ENCODE measurements around the gene EEPD1.
"Not testable (repeated sequence)": the region's sequence is repeated elsewhere in the genome, so short reads cannot be mapped to it uniquely, and the experiment has no call there.

The EEPD1 gene

DNA sequence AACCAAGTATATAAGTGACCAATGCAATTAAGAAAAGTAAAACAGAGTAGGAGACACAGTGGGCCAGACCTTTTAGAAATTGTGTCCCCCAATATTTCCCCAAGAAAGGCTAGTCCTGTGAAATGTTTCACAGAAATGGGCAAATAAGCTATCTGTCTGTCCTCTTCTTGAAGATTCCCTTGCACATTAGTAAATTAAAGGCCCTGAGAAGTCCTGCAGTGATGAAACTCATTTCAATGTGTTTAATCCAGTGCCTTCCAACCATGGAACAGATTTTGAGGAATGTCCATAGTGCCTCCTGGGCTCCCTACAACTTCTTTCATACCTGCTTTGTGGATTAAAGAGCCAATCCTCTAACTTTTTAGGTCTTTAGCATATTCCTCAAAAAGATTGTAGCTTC is 11.2 kb upstream of the EEPD1 start:
- Mint-ChIP-seq H3K27ac (no peak overlapping the region), H3K4me1 (no peaks in the 10 kb centered on the region), H3K9me3 (no peaks in the 10 kb centered on the region), H3K27me3 (ENCODE audit: low read depth, poor library complexity) (peaks cover 9% of the 10 kb centered on the region), H3K36me3 (ENCODE audit: low read depth) (no peaks in the 10 kb centered on the region), H3K4me3 (no peak overlapping the region)
- TF ChIP-seq CTCF (IDR thresholded peaks at IDR 0.05): no peak
- no peak for DNase-seq

- peaks cover 9% of the 10 kb centered on the region for H3K27me3 Mint-ChIP-seq (ENCODE audit: low read depth, poor library complexity)
- no peaks in the 10 kb centered on the region for H3K36me3 Mint-ChIP-seq (ENCODE audit: low read depth)
- H3K27ac Mint-ChIP-seq: no peak overlapping the region
- DNase-seq: no peak
- H3K4me1 Mint-ChIP-seq: no peaks in the 10 kb centered on the region
- no peaks in the 10 kb centered on the region for H3K9me3 Mint-ChIP-seq
- no peak for TF ChIP-seq CTCF (IDR thresholded peaks at IDR 0.05)
- no peak overlapping the region for H3K4me3 Mint-ChIP-seq
Measured at GRCh38 chr7:36144189-36144588, 8.9 kb upstream of the EEPD1 start.

GRCh38 chr7:36145686-36146085 is 7.4 kb upstream of the EEPD1 start:
- no peak overlapping the region for H3K4me3 Mint-ChIP-seq
- H3K4me1 Mint-ChIP-seq: no peaks in the 10 kb centered on the region
- peaks cover 18% of the 10 kb centered on the region for H3K27me3 Mint-ChIP-seq (ENCODE audit: low read depth, poor library complexity)
- no peaks in the 10 kb centered on the region for H3K36me3 Mint-ChIP-seq (ENCODE audit: low read depth)
- H3K9me3 Mint-ChIP-seq: no peaks in the 10 kb centered on the region
- no peak overlapping the region for H3K27ac Mint-ChIP-seq
- no peak for TF ChIP-seq CTCF (IDR thresholded peaks at IDR 0.05)
- DNase-seq: no peak

- Mint-ChIP-seq H3K36me3 (ENCODE audit: low read depth) (no peaks in the 10 kb centered on the region), H3K4me3 (no peak overlapping the region), H3K27me3 (ENCODE audit: low read depth, poor library complexity) (peaks cover 15% of the 10 kb centered on the region), H3K9me3 (no peaks in the 10 kb centered on the region), H3K4me1 (peaks cover 4% of the 10 kb centered on the region), H3K27ac (no peak overlapping the region)
- no peak for TF ChIP-seq CTCF (IDR thresholded peaks at IDR 0.05)
- no peak for DNase-seq
Measured at GRCh38 chr7:36147361-36147760, 5.7 kb upstream of the EEPD1 start.

- TF ChIP-seq CTCF (IDR thresholded peaks at IDR 0.05): no peak
- no peak for DNase-seq
- Mint-ChIP-seq H3K4me3 (no peak overlapping the region), H3K27ac (no peak overlapping the region), H3K4me1 (peaks cover 7% of the 10 kb centered on the region), H3K36me3 (ENCODE audit: low read depth) (no peaks in the 10 kb centered on the region), H3K27me3 (ENCODE audit: low read depth, poor library complexity) (peaks cover 13% of the 10 kb centered on the region), H3K9me3 (no peaks in the 10 kb centered on the region)
Measured at GRCh38 chr7:36148422-36149065, 4.5 kb upstream of the EEPD1 start.

DNA sequence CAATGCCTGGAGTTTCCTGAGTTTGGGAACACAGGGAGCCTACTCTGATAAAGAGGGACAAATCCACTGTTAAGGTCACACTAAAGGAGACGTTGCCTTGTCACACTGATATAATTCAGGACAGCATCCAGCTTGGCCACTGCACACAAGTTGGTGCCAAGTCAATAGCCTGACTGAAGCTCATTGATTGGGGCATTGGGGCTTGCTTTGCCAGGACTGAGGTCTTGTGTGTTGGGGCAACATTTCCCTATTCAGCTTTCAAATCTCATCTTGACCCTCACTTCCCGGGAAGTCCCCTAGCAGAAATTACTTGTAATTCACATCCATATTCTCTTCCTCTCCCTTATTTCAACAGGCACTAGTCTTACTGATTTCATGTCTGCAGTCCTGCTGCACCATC is 3.8 kb upstream of the EEPD1 start:
- H3K36me3 Mint-ChIP-seq (ENCODE audit: low read depth); H3K4me3 Mint-ChIP-seq; H3K9me3 Mint-ChIP-seq; DNase-seq; H3K27me3 Mint-ChIP-seq (ENCODE audit: low read depth, poor library complexity): not testable (repeated sequence)
- H3K4me1 Mint-ChIP-seq: peaks cover 13% of the 10 kb centered on the region
- peak overlapping the region; percentile 21 for H3K27ac Mint-ChIP-seq
